H1 (cell line): ENCODE results near the gene BPI. TPM values are rescaled to one million over a fixed set of nuclear protein-coding genes. Genes with fewer than 3 reads are reported as not detected.

ENCODE experiments used
- CTCF ChIA-PET: fragments of 300-600 bp; sonication (Branson Sonifier 250); formaldehyde crosslinking; loops from one replicate; lab custom pipeline; 2021; ENCODE audit not compliant: partially characterized antibody; lab: Charles Lee
- POLR2A ChIA-PET: fragments of 300-600 bp; sonication (Branson Sonifier 250); formaldehyde crosslinking; loops from one replicate; lab custom pipeline; 2021; ENCODE audit warnings: inconsistent platforms; ENCODE audit not compliant: partially characterized antibody; lab: Charles Lee
- DNase-seq, 2 experiments: peaks; one replicate each; pipeline versions ENCODE4 v3.0.0 to v3.0.0-alpha.2; 2010 to 2022; ENCODE audit warnings: low spot score in 2 of 2, low read depth in 1 of 2, mixed read lengths in 1 of 2
- FAIRE-seq: peaks from 2 replicates; lab custom pipeline; 2011; peaks lifted over from hg19 to GRCh38; lab: Jason Lieb, UNC
- H2AFZ ChIP-seq: 2 replicates; pipeline ENCODE4 v1.8.1; 2012; ENCODE audit warnings: low read length, inconsistent platforms
- H2AK5ac ChIP-seq: 2 replicates; pipeline ENCODE4 v1.6.1; 2013; ENCODE audit warnings: low read depth, low read length
- H2BK120ac ChIP-seq: replicated peaks from 2 replicates; pipeline ENCODE3; 2013; ENCODE audit warnings: low read depth, low read length, inconsistent platforms
- H2BK12ac ChIP-seq: 2 replicates; pipeline ENCODE4 v1.6.1; 2013; ENCODE audit warnings: low read depth, low read length
- H2BK15ac ChIP-seq: 2 replicates; pipeline ENCODE4 v1.6.1; 2013; ENCODE audit warnings: low read length
- H2BK20ac ChIP-seq: 2 replicates; pipeline ENCODE4 v1.6.1; 2013; ENCODE audit warnings: low read length
- H2BK5ac ChIP-seq: 2 replicates; pipeline ENCODE4 v1.6.1; 2013; ENCODE audit warnings: low read depth, low read length
- H3K14ac ChIP-seq: 2 replicates; pipeline ENCODE4 v1.6.1; 2013; ENCODE audit warnings: inconsistent platforms; ENCODE audit not compliant: insufficient read length
- H3K18ac ChIP-seq: 2 replicates; pipeline ENCODE4 v1.6.1; 2013; ENCODE audit warnings: low read length; ENCODE audit errors: extremely low read depth
- H3K23ac ChIP-seq: 2 replicates; pipeline ENCODE4 v1.6.1; 2013; ENCODE audit warnings: inconsistent platforms; ENCODE audit not compliant: insufficient read length
- H3K23me2 ChIP-seq: 2 replicates; pipeline ENCODE4 v1.6.1; 2013; ENCODE audit warnings: low read depth, low read length
- H3K27ac ChIP-seq: 2 replicates; pipeline ENCODE4 v1.6.1; 2011; ENCODE audit warnings: low read depth, low read length, inconsistent platforms
- H3K27me3 ChIP-seq, 4 experiments: replicated peaks in 1 of 4; 1 replicate in 1 of 4; 2 replicates in 3 of 4; pipeline versions ENCODE4 v1.6.1 to v1.8.1; 2011 to 2013; ENCODE audit warnings: low read length in 3 of 4, mild to moderate bottlenecking in 3 of 4, inconsistent platforms in 2 of 4, mixed read lengths in 2 of 4, moderate library complexity in 1 of 4; ENCODE audit not compliant: control insufficient read depth in 3 of 4, insufficient read depth in 3 of 4; ENCODE audit errors: extremely low read depth in 1 of 4
- H3K36me3 ChIP-seq, 4 experiments: 2 replicates each; pipeline versions ENCODE4 v1.6.1 to v1.8.1; 2011 to 2013; ENCODE audit warnings: mild to moderate bottlenecking in 4 of 4, low read length in 3 of 4, moderate library complexity in 2 of 4, control low read depth in 1 of 4, inconsistent platforms in 1 of 4; ENCODE audit not compliant: insufficient read depth in 4 of 4, control insufficient read depth in 2 of 4
- H3K4ac ChIP-seq: replicated peaks from 2 replicates; pipeline ENCODE3; 2013; ENCODE audit warnings: low read length, low read depth, mixed read lengths, inconsistent platforms; ENCODE audit not compliant: insufficient read length
- H3K4me1 ChIP-seq, 4 experiments: replicated peaks in 1 of 4; 1 replicate in 1 of 4; 2 replicates in 3 of 4; pipeline versions ENCODE4 v1.6.1 to v1.8.1; 2011 to 2013; ENCODE audit warnings: low read length in 3 of 4, inconsistent platforms in 2 of 4, mixed read lengths in 1 of 4; ENCODE audit not compliant: insufficient read depth in 4 of 4, control insufficient read depth in 3 of 4
- H3K4me2 ChIP-seq, 2 experiments: 2 replicates each; pipeline versions ENCODE4 v1.6.1 to v1.8.1; 2011 to 2013; ENCODE audit warnings: low read depth in 2 of 2, low read length in 2 of 2, control low read depth in 1 of 2, inconsistent platforms in 1 of 2, mild to moderate bottlenecking in 1 of 2; ENCODE audit not compliant: insufficient read depth in 1 of 2
- H3K4me3 ChIP-seq, 4 experiments: fragments of 200-600, 300-600 bp in 1 of 4; sonication (generic), shearing (Covaris generic), sonication (Bioruptor Twin) in 1 of 4; 2 replicates each; pipeline versions ENCODE4 v1.5.1 to v1.8.1; 2011 to 2016; ENCODE audit warnings: low read length in 4 of 4, low read depth in 3 of 4, control low read depth in 2 of 4, inconsistent platforms in 2 of 4, mild to moderate bottlenecking in 2 of 4, mixed read lengths in 1 of 4, moderate library complexity in 1 of 4; ENCODE audit not compliant: insufficient read depth in 2 of 4; ENCODE audit errors: extremely low read depth in 1 of 4
- H3K56ac ChIP-seq: replicated peaks from 2 replicates; pipeline ENCODE3; 2013; ENCODE audit warnings: low read depth, mild to moderate bottlenecking, mixed read lengths, low read length, inconsistent platforms; ENCODE audit not compliant: insufficient read length
- H3K79me1 ChIP-seq: 2 replicates; pipeline ENCODE4 v1.6.1; 2013; ENCODE audit warnings: low read depth, low read length, control low read depth
- H3K79me2 ChIP-seq, 2 experiments: 2 replicates each; pipeline versions ENCODE4 v1.6.1 to v1.8.1; 2012 to 2013; ENCODE audit warnings: low read length in 2 of 2, mild to moderate bottlenecking in 2 of 2, inconsistent platforms in 1 of 2; ENCODE audit not compliant: insufficient read depth in 2 of 2, control insufficient read depth in 1 of 2
- H3K9ac ChIP-seq, 4 experiments: replicated peaks in 1 of 4; 1 replicate in 1 of 4; 2 replicates in 3 of 4; pipeline versions ENCODE4 v1.6.1 to v1.8.1; 2011 to 2013; ENCODE audit warnings: low read depth in 3 of 4, low read length in 3 of 4, control low read depth in 2 of 4, mild to moderate bottlenecking in 2 of 4, moderate library complexity in 2 of 4, inconsistent platforms in 1 of 4; ENCODE audit errors: extremely low read depth in 1 of 4
- H3K9me3 ChIP-seq, 2 experiments: 2 replicates each; pipeline versions ENCODE4 v1.6.1 to v1.8.1; 2012 to 2013; ENCODE audit warnings: mild to moderate bottlenecking in 2 of 2, moderate library complexity in 2 of 2, control low read depth in 1 of 2, inconsistent platforms in 1 of 2, low read depth in 1 of 2, low read length in 1 of 2, mixed read lengths in 1 of 2; ENCODE audit not compliant: insufficient read depth in 2 of 2
- H4K20me1 ChIP-seq, 2 experiments: replicated peaks in 1 of 2; 2 replicates each; pipeline versions ENCODE3 to v1.8.1; 2011 to 2013; ENCODE audit warnings: inconsistent platforms in 2 of 2, low read length in 2 of 2, mild to moderate bottlenecking in 1 of 2; ENCODE audit not compliant: insufficient read depth in 2 of 2, control insufficient read depth in 1 of 2
- H4K5ac ChIP-seq: 2 replicates; pipeline ENCODE4 v1.6.1; 2013; ENCODE audit warnings: low read length, low read depth, mixed read lengths, inconsistent platforms; ENCODE audit not compliant: insufficient read length
- H4K8ac ChIP-seq: 2 replicates; pipeline ENCODE4 v1.8.0; 2013; ENCODE audit warnings: mild to moderate bottlenecking, moderate library complexity, low read length, inconsistent platforms; ENCODE audit not compliant: insufficient read depth; ENCODE audit errors: extremely low read depth
- H4K91ac ChIP-seq: replicated peaks from 2 replicates; pipeline ENCODE3; 2013; ENCODE audit warnings: low read length, mixed read lengths, inconsistent platforms; ENCODE audit not compliant: insufficient read length
- RXRA ChIP-seq: IDR thresholded peaks from 2 replicates; pipeline ENCODE4 v1.6.1; 2011; ENCODE audit warnings: low read depth, mild to moderate bottlenecking, low read length, moderate library complexity; ENCODE audit not compliant: insufficient read depth
- SIX5 ChIP-seq: IDR thresholded peaks from 2 replicates; pipeline ENCODE4 v1.6.1; 2011; ENCODE audit warnings: mild to moderate bottlenecking, low read depth, low read length
- WGBS, 2 experiments: shearing (Covaris generic) in 1 of 2; methylation state at CpG; one replicate each; pipeline versions ENCODE4 v1.1.6 to v1.1.7; 2013 to 2015; ENCODE audit warnings: low lambda C conversion rate in 2 of 2, mixed read lengths in 2 of 2, inconsistent platforms in 1 of 2, low coverage in 1 of 2, missing lambda C conversion rate in 1 of 2; ENCODE audit not compliant: insufficient replicate concordance in 2 of 2, insufficient coverage in 1 of 2, insufficient read length in 1 of 2; ENCODE audit errors: extremely low coverage in 1 of 2, missing lambda C conversion rate in 1 of 2; 5-methylcytosine and 5-hydroxymethylcytosine counted together
- polyA plus RNA-seq, 7 experiments: library from polyadenylated mRNA; depleted of rRNA in 3 of 7; stranded (reverse) in 5 of 7; unstranded in 2 of 7; fragments of >200 nt in 5 of 7; fragments of 200-250 nt in 2 of 7; gene quantifications; 1 replicate in 5 of 7; 2 replicates in 1 of 7; 4 replicates in 1 of 7; pipeline versions ENCODE4 v1.2.1 to v1.2.3, GENCODE V29; 2011 to 2013; ENCODE audit warnings: missing spikeins in 2 of 7, mixed read lengths in 2 of 7
- total RNA-seq: library from RNA; stranded (reverse); fragmentation: NEBNext Ultra II Directional; extraction: Animal tissue kit (Norgen Biotek cat#: 25700); gene quantifications from 2 replicates; pipeline ENCODE4 v1.2.1, GENCODE V29; 2021
- TF ChIP-seq, protein P1 (sequence below): IDR thresholded peaks from 2 replicates; pipeline ENCODE4 v1.6.1; 2012; ENCODE audit warnings: inconsistent platforms

Gene BPI
- total and polyA plus RNA-seq, 2 of the 8 experiments (the other 6 are each of a cell fraction or from before 2014, with no cell fraction given): not detected

DNA sequence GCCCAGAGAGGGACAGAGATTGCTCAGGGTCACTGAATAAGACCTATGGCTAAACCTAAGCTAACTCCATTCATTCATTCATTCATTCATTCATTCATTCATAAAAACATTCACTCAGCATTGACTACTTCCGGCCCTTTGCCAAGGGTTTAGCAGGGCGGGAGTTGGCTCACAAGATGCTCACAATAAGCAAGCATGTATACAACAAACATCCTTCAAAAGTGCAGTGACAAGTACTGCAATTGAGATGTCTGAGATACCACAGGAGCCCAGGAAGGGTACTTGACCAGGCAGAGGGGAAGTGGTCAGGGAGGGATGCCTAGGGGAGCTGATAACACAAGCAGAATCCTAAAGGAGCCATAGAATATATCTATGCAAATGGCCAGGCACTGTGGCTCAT lies 25.2 kb upstream of the BPI start:
- no peak overlapping the region for H3K9ac ChIP-seq
- 91% methylated on average over 2 of the region's 2 CpGs; no CpG with 5 or more reads in 1 of the 2 experiments for WGBS, 2 experiments
- POLR2A ChIA-PET: no interaction called here

More for the DNA sequence above, 25.2 kb upstream of the BPI start:
- Histone ChIP-seq H3K4me3 (no peak overlapping the region), H2BK5ac (no peak overlapping the region), H4K8ac (no peak overlapping the region), H3K79me1 (no peaks in the 10 kb centered on the region), H3K18ac (no peak overlapping the region), H3K56ac (no peak overlapping the region), H3K4me1 (no peaks in the 10 kb centered on the region; a peak in 1 of 7 replicates), H3K36me3 (no peaks in the 10 kb centered on the region), H3K4me2 (no peak overlapping the region), H3K79me2 (no peaks in the 10 kb centered on the region), H2BK15ac (no peak overlapping the region), H2AK5ac (no peak overlapping the region), H4K91ac (no peak overlapping the region), H2BK20ac (no peak overlapping the region), H4K5ac (no peak overlapping the region), H3K23me2 (no peaks in the 10 kb centered on the region), H2AFZ (no peak overlapping the region; the same call in 1 of the 2 replicates), H3K27ac (no peak overlapping the region), H3K4ac (no peak overlapping the region), H3K9me3 (peaks cover 3 to 6% of the 10 kb centered on the region in 2 experiments; a peak in 2 of 4 replicates), H3K14ac (no peak overlapping the region), H3K27me3 (no peaks in the 10 kb centered on the region), H2BK12ac (no peak overlapping the region), H4K20me1 (no peaks in the 10 kb centered on the region), H2BK120ac (no peak overlapping the region), H3K23ac (no peak overlapping the region)
- CTCF ChIA-PET: interaction anchor here (0.6 to 2.4 kb wide), 10 partner anchors 9 to 165 kb away, joined by 3 to 8 read pairs (median 5); no protein-coding TSS in a partner anchor
- DNase-seq (no peak), FAIRE-seq (no peak)
- TF ChIP-seq, protein P1, sequence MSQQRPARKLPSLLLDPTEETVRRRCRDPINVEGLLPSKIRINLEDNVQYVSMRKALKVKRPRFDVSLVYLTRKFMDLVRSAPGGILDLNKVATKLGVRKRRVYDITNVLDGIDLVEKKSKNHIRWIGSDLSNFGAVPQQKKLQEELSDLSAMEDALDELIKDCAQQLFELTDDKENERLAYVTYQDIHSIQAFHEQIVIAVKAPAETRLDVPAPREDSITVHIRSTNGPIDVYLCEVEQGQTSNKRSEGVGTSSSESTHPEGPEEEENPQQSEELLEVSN: no peak
- TF ChIP-seq RXRA: no peak
- no peak for TF ChIP-seq SIX5
